Measurements from ENCODE around the gene TRIM67. TPM values are rescaled to one million over a fixed set of nuclear protein-coding genes. Genes with fewer than 3 reads are reported as not detected.
A peak's percentile ranks its signal among the peaks of the same experiment; 100 is the strongest.

The TRIM67 gene
- total RNA-seq, 1 experiment from 2014 or later, result not detected

GRCh38 chr1:231151811-231152210 lies 10.0 kb upstream of the TRIM67 start:
- H3K36me3 Mint-ChIP-seq, result peaks cover 26% of the 10 kb centered on the region
- ChIA-PET POLR2A (no interaction called here), CTCF (no interaction called here)
- peaks cover 35% of the 10 kb centered on the region for H3K9me3 Mint-ChIP-seq
- DNase-seq (ENCODE audit: low spot score), result no peak
- no peak for TF ChIP-seq IRF2 (CRISPR knock-in tag; IDR thresholded peaks at IDR 0.05; ENCODE audit: borderline replicate concordance, low read depth)
- TF ChIP-seq, protein P1, sequence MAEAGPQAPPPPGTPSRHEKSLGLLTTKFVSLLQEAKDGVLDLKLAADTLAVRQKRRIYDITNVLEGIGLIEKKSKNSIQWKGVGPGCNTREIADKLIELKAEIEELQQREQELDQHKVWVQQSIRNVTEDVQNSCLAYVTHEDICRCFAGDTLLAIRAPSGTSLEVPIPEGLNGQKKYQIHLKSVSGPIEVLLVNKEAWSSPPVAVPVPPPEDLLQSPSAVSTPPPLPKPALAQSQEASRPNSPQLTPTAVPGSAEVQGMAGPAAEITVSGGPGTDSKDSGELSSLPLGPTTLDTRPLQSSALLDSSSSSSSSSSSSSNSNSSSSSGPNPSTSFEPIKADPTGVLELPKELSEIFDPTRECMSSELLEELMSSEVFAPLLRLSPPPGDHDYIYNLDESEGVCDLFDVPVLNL (CRISPR knock-in tag; IDR thresholded peaks at IDR 0.05; ENCODE audit: borderline replicate concordance, low read depth), result no peak
- no peak for TF ChIP-seq JUN (CRISPR knock-in tag; IDR thresholded peaks at IDR 0.05)
- no peak for TF ChIP-seq ZNF281 (CRISPR knock-in tag; IDR thresholded peaks at IDR 0.05)
- TF ChIP-seq HMGXB4 (CRISPR knock-in tag; IDR thresholded peaks at IDR 0.05), result no peak
- no peak for TF ChIP-seq GTF2I (CRISPR knock-in tag; conservative IDR thresholded peaks at IDR 0.05)
- no peak for TF ChIP-seq MXD4 (CRISPR knock-in tag; IDR thresholded peaks at IDR 0.05; ENCODE audit: borderline replicate concordance)
- no peak for TF ChIP-seq OVOL2 (CRISPR knock-in tag; IDR thresholded peaks at IDR 0.05; ENCODE audit: borderline replicate concordance)
- no peak for TF ChIP-seq SOX15 (CRISPR knock-in tag; IDR thresholded peaks at IDR 0.05)
- no peak for TF ChIP-seq EMX1 (CRISPR knock-in tag; IDR thresholded peaks at IDR 0.05)
- no peak for TF ChIP-seq SMAD3 (CRISPR knock-in tag; IDR thresholded peaks at IDR 0.05; ENCODE audit: borderline replicate concordance)
- no peak for TF ChIP-seq CREM (CRISPR knock-in tag; IDR thresholded peaks at IDR 0.05)
- no peak for TF ChIP-seq GRHL2 (CRISPR knock-in tag; IDR thresholded peaks at IDR 0.05; ENCODE audit: insufficient replicate concordance, severe bottlenecking)
- TF ChIP-seq, protein P2, sequence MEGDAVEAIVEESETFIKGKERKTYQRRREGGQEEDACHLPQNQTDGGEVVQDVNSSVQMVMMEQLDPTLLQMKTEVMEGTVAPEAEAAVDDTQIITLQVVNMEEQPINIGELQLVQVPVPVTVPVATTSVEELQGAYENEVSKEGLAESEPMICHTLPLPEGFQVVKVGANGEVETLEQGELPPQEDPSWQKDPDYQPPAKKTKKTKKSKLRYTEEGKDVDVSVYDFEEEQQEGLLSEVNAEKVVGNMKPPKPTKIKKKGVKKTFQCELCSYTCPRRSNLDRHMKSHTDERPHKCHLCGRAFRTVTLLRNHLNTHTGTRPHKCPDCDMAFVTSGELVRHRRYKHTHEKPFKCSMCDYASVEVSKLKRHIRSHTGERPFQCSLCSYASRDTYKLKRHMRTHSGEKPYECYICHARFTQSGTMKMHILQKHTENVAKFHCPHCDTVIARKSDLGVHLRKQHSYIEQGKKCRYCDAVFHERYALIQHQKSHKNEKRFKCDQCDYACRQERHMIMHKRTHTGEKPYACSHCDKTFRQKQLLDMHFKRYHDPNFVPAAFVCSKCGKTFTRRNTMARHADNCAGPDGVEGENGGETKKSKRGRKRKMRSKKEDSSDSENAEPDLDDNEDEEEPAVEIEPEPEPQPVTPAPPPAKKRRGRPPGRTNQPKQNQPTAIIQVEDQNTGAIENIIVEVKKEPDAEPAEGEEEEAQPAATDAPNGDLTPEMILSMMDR (IDR thresholded peaks at IDR 0.05), result no peak
- TF ChIP-seq ZBTB43 (CRISPR knock-in tag; IDR thresholded peaks at IDR 0.05), result no peak
- no peak for TF ChIP-seq ZNF532 (CRISPR knock-in tag; IDR thresholded peaks at IDR 0.05; ENCODE audit: borderline replicate concordance)
- no peak for TF ChIP-seq FOXJ3 (CRISPR knock-in tag; IDR thresholded peaks at IDR 0.05; ENCODE audit: borderline replicate concordance)
- TF ChIP-seq STAT6 (CRISPR knock-in tag; conservative IDR thresholded peaks at IDR 0.05; ENCODE audit: low read depth), result no peak
- no peak overlapping the region for H3K27ac Mint-ChIP-seq
- H3K4me1 Mint-ChIP-seq, result no peaks in the 10 kb centered on the region
- peaks cover 74% of the 10 kb centered on the region for H3K27me3 Mint-ChIP-seq (ENCODE audit: low read depth)
- no peak overlapping the region for H3K4me3 Mint-ChIP-seq
- peak; percentile 41; the same call in 1 of the 2 replicates for ATAC-seq
